ENCODE measurements around the gene MOGAT3.
A peak's percentile ranks its signal among the peaks of the same experiment; 100 is the strongest.

The MOGAT3 gene

DNA sequence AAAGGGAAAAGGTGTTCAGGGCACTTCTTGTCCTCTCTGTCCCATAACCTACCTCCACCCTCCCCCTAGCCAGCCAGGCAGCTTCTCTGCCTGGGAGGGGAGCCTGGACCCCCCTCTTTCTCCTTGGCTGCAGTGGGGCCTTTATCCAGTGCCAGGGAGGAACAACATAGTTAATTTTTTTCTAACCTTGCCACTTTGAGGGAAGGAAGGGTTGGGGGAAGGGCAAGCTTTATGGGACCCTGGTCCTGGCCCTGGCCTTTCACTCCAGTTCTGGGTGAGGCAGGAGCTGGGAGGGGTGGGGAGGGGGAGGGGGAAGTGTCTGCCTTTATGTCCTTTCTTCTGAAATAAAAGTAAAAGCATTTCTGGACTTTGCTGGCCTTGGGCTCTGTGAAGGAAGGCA is 39.9 kb downstream of the MOGAT3 start:
- no peak for DNase-seq (ENCODE audit: low spot score)

GRCh38 chr7:101159696-101160674 is 40.9 kb downstream of the MOGAT3 start:
- DNase-seq (ENCODE audit: low spot score), result peak; percentile 43

DNA sequence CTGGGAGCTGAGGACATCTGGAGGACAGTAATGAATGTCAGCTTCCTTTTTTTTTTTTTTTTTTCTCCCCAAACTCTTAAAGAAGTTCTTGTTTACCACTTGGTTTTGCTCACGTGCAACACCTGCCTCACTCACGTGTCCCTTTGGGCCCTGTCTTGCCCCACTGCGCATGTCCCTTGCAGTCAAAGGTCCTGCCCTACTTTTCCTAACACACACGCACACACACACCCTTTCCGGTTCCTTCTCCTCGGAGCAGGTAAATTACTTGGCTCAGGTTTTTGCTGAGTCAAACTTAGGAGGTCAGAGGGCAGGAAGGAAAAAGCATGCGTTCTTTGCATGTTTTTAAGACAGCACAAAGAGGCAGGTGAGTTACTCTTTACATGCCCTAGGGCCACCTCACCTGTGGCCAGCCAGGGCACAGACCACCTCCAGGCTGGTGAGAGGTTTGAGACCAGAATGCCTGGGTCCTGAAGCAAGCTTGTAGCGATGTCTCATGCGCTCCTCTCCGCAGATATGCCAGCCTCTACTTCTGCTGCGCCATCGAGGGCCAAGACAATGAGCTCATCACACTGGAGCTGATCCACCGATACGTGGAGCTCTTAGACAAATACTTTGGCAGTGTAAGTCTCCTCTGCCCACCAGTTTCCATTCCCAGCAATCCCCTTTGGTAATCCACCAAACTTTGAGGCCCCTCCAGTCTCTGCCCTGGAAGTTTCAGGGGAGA is 43.8 kb downstream of the MOGAT3 start:
- peak; percentile 46 for DNase-seq (ENCODE audit: low spot score)

GRCh38 chr7:101156277-101156676 is 44.6 kb downstream of the MOGAT3 start:
- no peak for DNase-seq (ENCODE audit: low spot score)

DNA sequence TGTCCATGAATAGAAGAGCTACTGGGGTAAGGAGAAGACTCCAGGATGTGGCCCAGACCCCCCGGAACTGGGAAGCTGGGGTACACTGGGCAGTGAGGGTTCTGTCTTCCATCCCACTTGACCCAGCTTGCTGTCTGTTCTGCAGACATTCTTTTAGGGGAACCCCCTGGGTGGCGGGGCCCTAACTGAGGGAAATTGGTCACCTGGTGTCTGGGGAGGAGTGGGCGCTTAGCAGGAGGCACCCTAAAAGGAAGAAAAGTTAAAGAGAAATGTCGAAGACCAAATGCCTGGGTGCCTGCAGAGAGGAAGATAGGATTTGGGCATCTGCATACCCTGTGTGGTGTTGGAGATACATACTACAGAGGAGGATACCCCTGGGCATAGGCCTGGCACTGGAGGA is 45.5 kb downstream of the MOGAT3 start:
- no peak for DNase-seq (ENCODE audit: low spot score)

DNA sequence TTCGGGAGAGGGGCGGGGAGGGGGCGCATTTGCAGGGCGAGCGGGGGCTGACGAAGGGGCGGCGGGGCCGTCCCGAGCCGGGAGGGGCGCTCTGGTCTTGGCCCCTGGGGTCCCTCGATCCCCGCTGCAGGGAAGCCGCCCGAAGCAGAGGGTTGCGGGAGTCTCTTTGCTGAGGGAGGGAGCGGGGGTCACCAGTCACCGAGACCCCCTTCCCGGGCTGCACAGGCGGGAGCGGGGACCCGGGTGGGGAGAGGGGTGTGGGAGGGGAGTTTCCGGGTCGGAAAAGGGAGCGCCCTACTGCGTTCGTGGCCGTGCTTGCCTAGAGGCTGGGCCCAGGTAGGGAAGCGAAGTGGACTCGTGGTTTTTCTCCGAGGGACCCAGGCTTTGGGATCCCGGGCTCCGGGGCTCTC is 46.1 kb downstream of the MOGAT3 start:
- DNase-seq (ENCODE audit: low spot score), result no peak

- DNase-seq (ENCODE audit: low spot score), result peak; percentile 98
These were observed 46.7 kb downstream of the MOGAT3 start, which contains the start of gene AP1S1 for GRCh38 chr7:101153969-101154692. Gene AP1S1, plus strand, starts transcription at chr7:101154476. Its CDS starts 39 bp downstream, at chr7:101154515.

- DNase-seq (ENCODE audit: low spot score), result no peak
These were observed 48.8 kb downstream of the MOGAT3 start for GRCh38 chr7:101151908-101152651.
